Measurements from ENCODE around the gene CRYAA.

DNA sequence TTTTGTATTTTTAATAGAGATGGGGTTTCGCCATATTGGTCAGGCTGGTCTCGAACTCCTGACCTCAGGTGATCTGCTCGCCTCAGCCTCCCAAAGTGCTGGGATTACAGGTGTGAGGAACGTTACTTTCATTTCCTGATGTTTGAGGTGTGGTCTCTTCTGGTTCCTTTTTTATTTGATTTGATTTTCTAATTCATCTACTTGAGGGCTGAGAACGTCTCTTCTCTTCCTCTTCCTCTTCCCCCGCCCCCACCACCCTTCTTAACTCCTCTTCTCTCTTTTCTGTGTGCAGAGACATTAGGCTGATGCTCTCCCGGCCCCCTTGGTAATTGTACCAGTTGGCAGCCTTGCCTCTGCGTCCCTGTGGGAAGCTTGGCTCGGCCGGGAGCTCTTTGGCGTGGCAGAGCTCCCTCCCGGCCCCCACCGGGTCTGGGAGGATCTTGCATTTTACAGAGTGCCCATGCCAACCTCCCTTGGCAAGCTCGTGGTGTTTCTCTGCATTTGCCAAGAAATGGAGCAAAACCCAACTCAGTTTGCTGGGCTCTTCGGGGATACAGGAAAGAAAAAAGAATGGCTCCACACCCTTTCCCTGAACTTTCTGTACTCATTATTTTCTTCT lies 19.9 kb downstream of the CRYAA start:
- TF ChIP-seq, protein P1, sequence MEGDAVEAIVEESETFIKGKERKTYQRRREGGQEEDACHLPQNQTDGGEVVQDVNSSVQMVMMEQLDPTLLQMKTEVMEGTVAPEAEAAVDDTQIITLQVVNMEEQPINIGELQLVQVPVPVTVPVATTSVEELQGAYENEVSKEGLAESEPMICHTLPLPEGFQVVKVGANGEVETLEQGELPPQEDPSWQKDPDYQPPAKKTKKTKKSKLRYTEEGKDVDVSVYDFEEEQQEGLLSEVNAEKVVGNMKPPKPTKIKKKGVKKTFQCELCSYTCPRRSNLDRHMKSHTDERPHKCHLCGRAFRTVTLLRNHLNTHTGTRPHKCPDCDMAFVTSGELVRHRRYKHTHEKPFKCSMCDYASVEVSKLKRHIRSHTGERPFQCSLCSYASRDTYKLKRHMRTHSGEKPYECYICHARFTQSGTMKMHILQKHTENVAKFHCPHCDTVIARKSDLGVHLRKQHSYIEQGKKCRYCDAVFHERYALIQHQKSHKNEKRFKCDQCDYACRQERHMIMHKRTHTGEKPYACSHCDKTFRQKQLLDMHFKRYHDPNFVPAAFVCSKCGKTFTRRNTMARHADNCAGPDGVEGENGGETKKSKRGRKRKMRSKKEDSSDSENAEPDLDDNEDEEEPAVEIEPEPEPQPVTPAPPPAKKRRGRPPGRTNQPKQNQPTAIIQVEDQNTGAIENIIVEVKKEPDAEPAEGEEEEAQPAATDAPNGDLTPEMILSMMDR (IDR thresholded peaks at IDR 0.05) = no peak
- TF ChIP-seq POLR2A (IDR thresholded peaks at IDR 0.05) = no peak
